ENCODE measurements around the gene ZBTB20.

ZBTB20 gene

DNA sequence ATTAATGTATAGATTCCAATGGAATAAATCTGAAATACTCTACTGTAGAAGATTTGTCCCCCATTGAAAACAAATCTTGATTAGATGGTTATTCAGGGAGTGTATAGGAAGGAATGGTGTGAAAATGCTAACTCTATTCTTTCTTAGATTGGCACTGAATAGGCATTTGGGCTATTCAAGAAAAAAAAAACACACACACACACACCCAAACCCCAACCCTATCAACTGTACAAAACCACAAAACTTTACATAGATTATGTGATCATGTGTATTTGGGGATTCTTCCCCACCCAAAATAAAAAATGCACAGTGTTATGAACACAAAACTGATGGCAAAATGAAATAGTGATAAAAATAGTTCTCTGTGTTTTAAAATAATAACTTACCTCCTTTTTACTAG, 791.4 kb downstream of the ZBTB20 start:
- no peaks in the 10 kb centered on the region for H3K27me3 ChIP-seq (ENCODE audit: control insufficient read depth, low read length)
- H3K9me2 ChIP-seq (replicated peaks; ENCODE audit: control insufficient read depth, low read length): no peaks in the 10 kb centered on the region
- no peak overlapping the region for H3K4me2 ChIP-seq (ENCODE audit: low read length)
- peaks cover 10% of the 10 kb centered on the region for H3K36me3 ChIP-seq (ENCODE audit: control insufficient read depth, low read length)
- no peaks in the 10 kb centered on the region for H4K20me1 ChIP-seq (ENCODE audit: control insufficient read depth, insufficient read depth, low read depth, low read length)
- H3K4me3 ChIP-seq (ENCODE audit: low read length): no peak overlapping the region
- H3K4me1 ChIP-seq (ENCODE audit: control insufficient read depth, low read length): no peaks in the 10 kb centered on the region
- H3K9me3 ChIP-seq (ENCODE audit: control insufficient read depth, insufficient read depth, low read length): no peaks in the 10 kb centered on the region
- TF ChIP-seq EZH2phosphoT487 (IDR thresholded peaks at IDR 0.05; ENCODE audit: borderline replicate concordance, low read length): no peak
- TF ChIP-seq, protein P1, sequence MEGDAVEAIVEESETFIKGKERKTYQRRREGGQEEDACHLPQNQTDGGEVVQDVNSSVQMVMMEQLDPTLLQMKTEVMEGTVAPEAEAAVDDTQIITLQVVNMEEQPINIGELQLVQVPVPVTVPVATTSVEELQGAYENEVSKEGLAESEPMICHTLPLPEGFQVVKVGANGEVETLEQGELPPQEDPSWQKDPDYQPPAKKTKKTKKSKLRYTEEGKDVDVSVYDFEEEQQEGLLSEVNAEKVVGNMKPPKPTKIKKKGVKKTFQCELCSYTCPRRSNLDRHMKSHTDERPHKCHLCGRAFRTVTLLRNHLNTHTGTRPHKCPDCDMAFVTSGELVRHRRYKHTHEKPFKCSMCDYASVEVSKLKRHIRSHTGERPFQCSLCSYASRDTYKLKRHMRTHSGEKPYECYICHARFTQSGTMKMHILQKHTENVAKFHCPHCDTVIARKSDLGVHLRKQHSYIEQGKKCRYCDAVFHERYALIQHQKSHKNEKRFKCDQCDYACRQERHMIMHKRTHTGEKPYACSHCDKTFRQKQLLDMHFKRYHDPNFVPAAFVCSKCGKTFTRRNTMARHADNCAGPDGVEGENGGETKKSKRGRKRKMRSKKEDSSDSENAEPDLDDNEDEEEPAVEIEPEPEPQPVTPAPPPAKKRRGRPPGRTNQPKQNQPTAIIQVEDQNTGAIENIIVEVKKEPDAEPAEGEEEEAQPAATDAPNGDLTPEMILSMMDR (IDR thresholded peaks at IDR 0.05; ENCODE audit: low read depth, low read length, poor library complexity, severe bottlenecking): no peak
- H3F3A ChIP-seq (ENCODE audit: control insufficient read depth, insufficient read depth): no peaks in the 10 kb centered on the region
- H3K27ac ChIP-seq (ENCODE audit: low read depth, low read length): no peak overlapping the region
- no peaks in the 10 kb centered on the region for H3K79me2 ChIP-seq (ENCODE audit: control insufficient read depth, low read length)

DNA sequence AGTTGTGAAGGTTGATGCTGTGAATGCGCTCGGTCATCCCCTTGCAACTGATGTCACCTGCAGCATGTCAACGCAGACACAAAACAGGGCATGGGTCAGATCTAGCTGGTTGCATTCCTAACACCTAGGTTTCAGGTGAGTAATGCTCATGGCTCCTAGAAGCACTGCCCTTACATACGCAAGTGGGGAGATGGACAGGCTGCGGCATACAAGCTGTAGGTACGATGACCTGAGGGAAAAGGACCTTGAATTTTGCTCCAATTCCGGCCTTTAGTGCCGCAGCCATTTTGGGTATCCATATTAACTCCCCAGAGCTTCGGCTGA, 795.3 kb downstream of the ZBTB20 start:
- Histone ChIP-seq H3F3A (ENCODE audit: control insufficient read depth, insufficient read depth) (no peaks in the 10 kb centered on the region), H3K4me2 (ENCODE audit: low read length) (no peak overlapping the region), H3K36me3 (ENCODE audit: control insufficient read depth, low read length) (peaks cover 29% of the 10 kb centered on the region), H3K4me1 (ENCODE audit: control insufficient read depth, low read length) (no peaks in the 10 kb centered on the region), H4K20me1 (ENCODE audit: control insufficient read depth, insufficient read depth, low read depth, low read length) (no peaks in the 10 kb centered on the region), H3K4me3 (ENCODE audit: low read length) (no peak overlapping the region), H3K27me3 (ENCODE audit: control insufficient read depth, low read length) (no peaks in the 10 kb centered on the region), H3K79me2 (ENCODE audit: control insufficient read depth, low read length) (no peaks in the 10 kb centered on the region), H3K9me2 (replicated peaks; ENCODE audit: control insufficient read depth, low read length) (no peaks in the 10 kb centered on the region), H3K27ac (ENCODE audit: low read depth, low read length) (no peak overlapping the region), H3K9me3 (ENCODE audit: control insufficient read depth, insufficient read depth, low read length) (no peaks in the 10 kb centered on the region)
- TF ChIP-seq, protein P1 (IDR thresholded peaks at IDR 0.05; ENCODE audit: low read depth, low read length, poor library complexity, severe bottlenecking): no peak
- no peak for TF ChIP-seq EZH2phosphoT487 (IDR thresholded peaks at IDR 0.05; ENCODE audit: borderline replicate concordance, low read length)

DNA sequence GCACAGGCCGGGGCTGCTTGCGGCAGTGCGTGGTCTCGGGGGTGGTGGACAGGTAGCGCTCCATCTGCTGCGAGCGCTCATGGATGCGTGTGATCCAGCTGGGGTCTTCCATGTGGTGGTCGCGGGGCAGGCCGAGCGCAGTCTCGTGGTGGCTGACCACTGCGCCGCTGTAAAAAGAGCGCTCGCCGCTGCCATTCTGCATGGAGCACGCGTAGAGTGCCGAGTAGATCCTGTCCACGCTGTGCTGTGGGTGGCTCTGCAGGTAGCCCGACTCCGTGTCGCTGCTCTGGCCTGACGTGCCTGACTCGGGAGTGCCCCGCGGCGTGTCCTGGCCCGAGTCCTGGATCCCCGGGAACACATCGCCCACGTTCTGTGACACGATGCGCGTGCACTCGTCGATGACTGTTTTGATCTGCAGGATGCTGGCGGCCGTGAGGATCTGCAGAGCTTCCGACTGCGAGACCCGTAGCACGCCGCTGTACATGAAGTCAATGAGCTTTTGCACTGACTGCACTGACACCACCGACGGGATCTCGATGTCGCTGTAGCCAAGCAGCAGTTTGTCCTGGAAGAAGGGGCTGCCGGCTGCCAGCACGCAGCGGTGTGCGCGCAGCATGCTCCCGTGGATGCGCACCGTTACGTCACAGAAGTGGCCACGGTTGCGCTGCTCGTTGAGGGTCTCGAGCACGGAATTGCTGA, 795.8 kb downstream of the ZBTB20 start:
- no peaks in the 10 kb centered on the region for H3K27me3 ChIP-seq (ENCODE audit: control insufficient read depth, low read length)
- TF ChIP-seq, protein P1 (IDR thresholded peaks at IDR 0.05; ENCODE audit: low read depth, low read length, poor library complexity, severe bottlenecking): no peak
- H3K4me3 ChIP-seq (ENCODE audit: low read length): no peak overlapping the region
- H3K27ac ChIP-seq (ENCODE audit: low read depth, low read length): no peak overlapping the region
- H3K4me1 ChIP-seq (ENCODE audit: control insufficient read depth, low read length): no peaks in the 10 kb centered on the region
- no peaks in the 10 kb centered on the region for H3K79me2 ChIP-seq (ENCODE audit: control insufficient read depth, low read length)
- H3K9me3 ChIP-seq (ENCODE audit: control insufficient read depth, insufficient read depth, low read length): no peaks in the 10 kb centered on the region
- H3K4me2 ChIP-seq (ENCODE audit: low read length): no peak overlapping the region
- peaks cover 29% of the 10 kb centered on the region for H3K36me3 ChIP-seq (ENCODE audit: control insufficient read depth, low read length)
- no peaks in the 10 kb centered on the region for H3K9me2 ChIP-seq (replicated peaks; ENCODE audit: control insufficient read depth, low read length)
- H3F3A ChIP-seq (ENCODE audit: control insufficient read depth, insufficient read depth): no peaks in the 10 kb centered on the region
- H4K20me1 ChIP-seq (ENCODE audit: control insufficient read depth, insufficient read depth, low read depth, low read length): no peaks in the 10 kb centered on the region
